Mesenchymal stem cell (in vitro differentiated cells and primary cell): ENCODE results near the gene ARG2.

Experiments
- DNase-seq: peaks from one replicate; pipeline ENCODE4 v3.0.0-alpha.2; 2013
- H2AFZ ChIP-seq: one replicate; pipeline ENCODE4 v1.6.1; 2013; ENCODE audit warnings: low read depth, mild to moderate bottlenecking, control low read depth, inconsistent platforms, low read length, moderate library complexity
- H2AK5ac ChIP-seq: 2 replicates; pipeline ENCODE4 v1.6.1; 2013; ENCODE audit warnings: low read length, moderate library complexity, mild to moderate bottlenecking, inconsistent platforms; ENCODE audit not compliant: severe bottlenecking
- H2BK120ac ChIP-seq: one replicate; pipeline ENCODE4 v1.6.1; 2013; ENCODE audit warnings: low read depth, mild to moderate bottlenecking, inconsistent platforms, low read length, moderate library complexity
- H2BK12ac ChIP-seq, 2 experiments: one replicate each; pipeline ENCODE4 v1.6.1; 2013; ENCODE audit warnings: inconsistent platforms in 2 of 2, low read length in 2 of 2, mild to moderate bottlenecking in 2 of 2, moderate library complexity in 2 of 2, control low read depth in 1 of 2
- H2BK15ac ChIP-seq: one replicate; pipeline ENCODE4 v1.6.1; 2013; ENCODE audit warnings: mild to moderate bottlenecking, low read depth, inconsistent platforms; ENCODE audit not compliant: poor library complexity, severe bottlenecking
- H2BK5ac ChIP-seq: 2 replicates; pipeline ENCODE4 v1.6.1; 2013; ENCODE audit warnings: low read depth, mild to moderate bottlenecking, low read length, control low read depth, inconsistent platforms; ENCODE audit not compliant: poor library complexity, severe bottlenecking
- H3K14ac ChIP-seq, 2 experiments: one replicate each; pipeline ENCODE4 v1.6.1; 2013; ENCODE audit warnings: inconsistent platforms in 2 of 2, low read length in 2 of 2, control low read depth in 1 of 2, mild to moderate bottlenecking in 1 of 2, moderate library complexity in 1 of 2
- H3K18ac ChIP-seq, 2 experiments: one replicate each; pipeline ENCODE4 v1.6.1; 2013; ENCODE audit warnings: inconsistent platforms in 2 of 2, low read length in 2 of 2, control low read depth in 1 of 2, low read depth in 1 of 2, mild to moderate bottlenecking in 1 of 2
- H3K23ac ChIP-seq, 2 experiments: one replicate each; pipeline ENCODE4 v1.6.1; 2013; ENCODE audit warnings: inconsistent platforms in 2 of 2, low read length in 2 of 2, mild to moderate bottlenecking in 2 of 2, moderate library complexity in 2 of 2, control low read depth in 1 of 2
- H3K27ac ChIP-seq: 2 replicates; pipeline ENCODE4 v1.5.1; 2013; ENCODE audit warnings: mild to moderate bottlenecking, moderate library complexity, low read length, control low read depth, inconsistent platforms; ENCODE audit not compliant: poor library complexity, severe bottlenecking
- H3K27me3 ChIP-seq, 2 experiments: 2 replicates each; pipeline versions ENCODE4 v1.6.1 to v1.7.0; 2013; ENCODE audit warnings: low read length in 2 of 2, mild to moderate bottlenecking in 2 of 2, moderate library complexity in 2 of 2, control low read depth in 1 of 2, inconsistent platforms in 1 of 2; ENCODE audit not compliant: control insufficient read depth in 1 of 2, insufficient read depth in 1 of 2
- H3K36me3 ChIP-seq, 2 experiments: 2 replicates each; pipeline versions ENCODE4 v1.6.1 to v1.7.0; 2013; ENCODE audit warnings: low read length in 2 of 2, control low read depth in 1 of 2, inconsistent platforms in 1 of 2, low read depth in 1 of 2, mild to moderate bottlenecking in 1 of 2; ENCODE audit not compliant: insufficient read depth in 2 of 2, control insufficient read depth in 1 of 2
- H3K4ac ChIP-seq, 2 experiments: one replicate each; pipeline ENCODE4 v1.6.1; 2013; ENCODE audit warnings: inconsistent platforms in 2 of 2, low read length in 2 of 2, mild to moderate bottlenecking in 2 of 2, moderate library complexity in 2 of 2, control low read depth in 1 of 2, low read depth in 1 of 2
- H3K4me1 ChIP-seq: 2 replicates; pipeline ENCODE4 v1.6.1; 2013; ENCODE audit warnings: low read depth, low read length, control low read depth; ENCODE audit not compliant: control insufficient read depth, insufficient read depth
- H3K4me2 ChIP-seq: 2 replicates; pipeline ENCODE4 v1.6.1; 2013; ENCODE audit warnings: low read length, mild to moderate bottlenecking, inconsistent platforms; ENCODE audit not compliant: poor library complexity, severe bottlenecking
- H3K4me3 ChIP-seq, 2 experiments: 2 replicates each; pipeline versions ENCODE4 v1.5.1 to v1.7.0; 2013; ENCODE audit warnings: low read length in 2 of 2, mild to moderate bottlenecking in 2 of 2, control low read depth in 1 of 2, low read depth in 1 of 2; ENCODE audit not compliant: insufficient read depth in 1 of 2
- H3K79me1 ChIP-seq: replicated peaks from 2 replicates; pipeline ENCODE4 v1.6.1; 2013; ENCODE audit warnings: mild to moderate bottlenecking, control low read depth, low read length, inconsistent platforms; ENCODE audit not compliant: poor library complexity, severe bottlenecking
- H3K9ac ChIP-seq: 2 replicates; pipeline ENCODE4 v1.7.0; 2013; ENCODE audit warnings: mild to moderate bottlenecking, low read length, moderate library complexity
- H3K9me3 ChIP-seq: 2 replicates; pipeline ENCODE4 v1.7.0; 2013; ENCODE audit warnings: mild to moderate bottlenecking, low read length; ENCODE audit not compliant: control insufficient read depth
- H4K8ac ChIP-seq: one replicate; pipeline ENCODE4 v1.6.1; 2013; ENCODE audit warnings: inconsistent platforms, mild to moderate bottlenecking, low read length, moderate library complexity
- H4K91ac ChIP-seq: one replicate; pipeline ENCODE4 v1.6.1; 2013; ENCODE audit warnings: mild to moderate bottlenecking, low read length, inconsistent platforms
- WGBS: methylation state at CpG from one replicate; pipeline ENCODE4 v1.1.7; 2013; ENCODE audit warnings: mixed read lengths; 5-methylcytosine and 5-hydroxymethylcytosine counted together

Gene ARG2

DNA sequence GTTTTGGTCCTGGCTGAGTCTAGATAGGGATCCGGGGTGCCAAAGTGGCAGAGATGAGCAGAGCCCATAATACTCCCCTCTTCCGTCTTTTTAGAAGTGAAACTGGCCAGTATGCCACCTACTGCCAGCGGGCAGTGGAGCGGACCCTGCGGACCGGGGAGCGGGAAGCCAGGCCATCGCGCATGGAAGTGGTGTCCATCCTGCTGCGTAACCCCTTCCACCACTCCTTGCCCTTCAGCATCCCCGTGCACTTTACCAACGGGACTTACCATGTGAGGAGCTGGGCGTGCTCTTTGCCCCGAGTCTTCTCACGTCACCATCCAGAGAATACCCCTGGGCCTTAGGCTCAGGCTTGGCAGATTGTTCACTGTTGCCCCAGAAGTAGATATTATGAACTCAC is 40.7 kb upstream of the ARG2 start:
- Histone ChIP-seq H2AFZ (no peak overlapping the region), H4K91ac (no peak overlapping the region), H3K23ac (no peak overlapping the region), H2BK15ac (no peak overlapping the region), H3K27ac (no peak overlapping the region), H3K4me2 (no peak overlapping the region), H3K36me3 (peaks cover 0 to 56% of the 10 kb centered on the region in 2 experiments), H2BK120ac (no peak overlapping the region), H2AK5ac (no peak overlapping the region), H2BK5ac (no peak overlapping the region), H3K4me3 (no peak overlapping the region), H2BK12ac (no peak overlapping the region), H3K9ac (no peak overlapping the region), H3K14ac (no peak overlapping the region), H3K27me3 (no peaks in the 10 kb centered on the region), H3K18ac (no peak overlapping the region), H3K9me3 (no peaks in the 10 kb centered on the region), H4K8ac (no peak overlapping the region), H3K4me1 (peaks cover 13% of the 10 kb centered on the region), H3K79me1 (no peaks in the 10 kb centered on the region), H3K4ac (no peak overlapping the region)
- DNase-seq, result no peak
- WGBS, result 79% methylated on average over 15 of the region's 15 CpGs

DNA sequence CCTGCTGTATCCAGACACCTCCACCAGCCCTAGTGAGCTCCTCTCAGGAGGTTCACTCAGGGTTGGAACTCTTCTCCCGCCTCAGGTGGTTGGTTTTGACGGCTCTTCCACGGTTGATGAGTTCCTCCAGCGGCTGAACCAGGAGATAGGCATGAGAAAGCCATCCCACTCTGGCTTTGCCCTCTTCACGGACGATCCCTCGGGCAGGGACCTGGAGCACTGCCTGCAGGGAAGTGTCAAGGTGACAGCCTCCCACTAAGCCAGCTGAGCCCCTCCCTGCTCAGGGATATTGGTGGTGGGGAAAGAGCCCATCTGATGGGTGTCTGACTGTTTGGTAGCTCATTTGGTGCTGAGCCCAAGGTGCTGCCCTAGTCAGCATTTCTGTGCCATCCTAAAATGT is 40.1 kb upstream of the ARG2 start:
- Histone ChIP-seq H3K36me3 (peaks cover 0 to 53% of the 10 kb centered on the region in 2 experiments), H2BK5ac (no peak overlapping the region), H3K4me1 (peaks cover 13% of the 10 kb centered on the region), H4K8ac (no peak overlapping the region), H3K23ac (no peak overlapping the region), H3K4me2 (no peak overlapping the region), H2AK5ac (no peak overlapping the region), H3K27ac (no peak overlapping the region), H3K9ac (no peak overlapping the region), H3K4me3 (no peak overlapping the region), H2BK120ac (no peak overlapping the region), H3K9me3 (no peaks in the 10 kb centered on the region), H2BK15ac (no peak overlapping the region), H3K4ac (no peak overlapping the region), H3K14ac (no peak overlapping the region), H3K27me3 (no peaks in the 10 kb centered on the region), H4K91ac (no peak overlapping the region), H3K18ac (no peak overlapping the region), H3K79me1 (no peaks in the 10 kb centered on the region), H2AFZ (no peak overlapping the region), H2BK12ac (no peak overlapping the region)
- 96% methylated on average over 7 of the region's 7 CpGs for WGBS
- DNase-seq, result no peak

DNA sequence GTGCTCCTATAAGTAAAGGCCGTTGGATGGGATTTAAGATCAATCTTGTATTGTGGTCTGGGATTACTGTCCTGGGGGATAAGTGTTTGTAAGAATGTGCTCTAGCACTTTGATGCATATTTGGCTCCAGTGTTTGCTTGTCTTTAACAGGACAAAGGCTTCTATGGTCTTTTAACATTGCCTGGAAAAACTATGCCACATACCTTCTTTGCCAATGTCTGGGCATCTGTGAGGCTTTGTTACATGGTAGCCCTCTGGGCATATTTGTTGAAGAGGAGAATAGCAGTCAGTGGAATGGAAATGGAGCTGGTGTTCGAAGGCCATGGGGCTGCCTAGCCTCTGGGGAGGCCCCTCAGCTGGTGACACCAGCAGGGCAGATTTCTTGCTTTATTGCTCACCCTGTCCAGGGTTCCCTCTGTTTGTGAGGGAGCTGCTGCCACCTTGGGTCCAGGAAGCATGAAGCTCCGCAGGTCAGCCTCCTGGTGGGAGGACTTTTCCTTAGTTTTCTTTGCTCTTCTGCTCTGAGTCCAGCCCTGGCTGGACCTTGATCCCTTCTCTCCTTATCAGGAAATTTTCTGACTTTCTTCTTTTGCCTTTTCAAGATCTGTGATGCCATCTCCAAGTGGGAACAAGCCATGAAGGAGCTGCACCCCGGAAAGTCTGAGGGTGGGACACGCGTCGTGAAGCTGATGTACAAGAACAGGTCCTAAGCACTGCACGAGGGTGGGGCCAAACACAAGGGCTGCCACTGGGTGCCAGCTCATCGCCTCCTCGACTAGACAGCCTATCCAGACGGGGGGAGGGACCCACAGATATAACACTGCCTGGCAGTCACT is 39.2 kb upstream of the ARG2 start:
- Histone ChIP-seq H3K4me1 (peaks cover 12% of the 10 kb centered on the region), H4K91ac (no peak overlapping the region), H3K18ac (no peak overlapping the region), H3K14ac (no peak overlapping the region), H2BK120ac (no peak overlapping the region), H3K27ac (no peak overlapping the region), H2BK12ac (no peak overlapping the region), H2AFZ (no peak overlapping the region), H2AK5ac (no peak overlapping the region), H2BK5ac (no peak overlapping the region), H2BK15ac (no peak overlapping the region), H3K4me3 (no peak overlapping the region), H3K79me1 (no peaks in the 10 kb centered on the region), H3K4me2 (no peak overlapping the region), H3K9ac (no peak overlapping the region), H3K36me3 (peaks cover 0 to 51% of the 10 kb centered on the region in 2 experiments), H3K9me3 (no peaks in the 10 kb centered on the region), H3K4ac (no peak overlapping the region), H4K8ac (no peak overlapping the region), H3K27me3 (no peaks in the 10 kb centered on the region), H3K23ac (no peak overlapping the region)
- no peak for DNase-seq
- 87% methylated on average over 11 of the region's 11 CpGs for WGBS

DNA sequence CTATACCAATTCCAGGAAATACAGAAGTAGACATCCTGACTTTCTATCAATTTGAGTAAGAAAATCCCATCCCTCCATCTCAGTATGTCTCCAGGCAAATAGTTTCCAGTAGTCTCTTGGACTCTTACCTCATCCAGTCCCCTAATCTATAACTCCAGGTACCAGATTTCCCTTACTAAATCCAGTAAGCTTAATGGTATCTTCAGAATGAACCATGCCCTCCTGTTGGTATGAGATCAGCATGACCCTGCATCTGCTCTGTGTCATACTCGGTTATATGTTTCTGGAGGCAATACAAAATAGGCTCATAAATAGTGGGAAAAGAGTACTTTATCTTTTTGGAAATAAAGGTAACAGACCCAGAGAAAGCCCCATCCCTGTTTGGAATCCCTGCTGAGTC is 38.1 kb upstream of the ARG2 start:
- no peak overlapping the region for H4K91ac ChIP-seq
- no peak overlapping the region for H2BK120ac ChIP-seq
- H3K36me3 ChIP-seq, result peaks cover 0 to 56% of the 10 kb centered on the region in 2 experiments
- no peak overlapping the region for H3K18ac ChIP-seq
- no peaks in the 10 kb centered on the region for H3K27me3 ChIP-seq
- no peak for DNase-seq
- WGBS, result 81% methylated on average over 1 of the region's 1 CpG
- H3K4me3 ChIP-seq, result no peak overlapping the region
- H3K4ac ChIP-seq, result no peak overlapping the region
- H4K8ac ChIP-seq, result no peak overlapping the region
- H2BK15ac ChIP-seq, result no peak overlapping the region
- H3K14ac ChIP-seq, result no peak overlapping the region
- H2AK5ac ChIP-seq, result no peak overlapping the region
- H2AFZ ChIP-seq, result no peak overlapping the region
- H3K27ac ChIP-seq, result no peak overlapping the region
- no peak overlapping the region for H3K4me2 ChIP-seq
- H3K79me1 ChIP-seq, result no peaks in the 10 kb centered on the region
- H3K23ac ChIP-seq, result no peak overlapping the region
- H2BK5ac ChIP-seq, result no peak overlapping the region
- no peaks in the 10 kb centered on the region for H3K9me3 ChIP-seq
- no peak overlapping the region for H2BK12ac ChIP-seq
- no peak overlapping the region for H3K9ac ChIP-seq
- H3K4me1 ChIP-seq, result peaks cover 5% of the 10 kb centered on the region
